NCI-H446 (cell line): ENCODE measurements around the gene CLEC1A.

Experiments
- DNase-seq, 2 experiments: peaks; one replicate each; lab custom pipeline; 2025; lab: John Stamatoyannopoulos, UW

Gene CLEC1A

DNA sequence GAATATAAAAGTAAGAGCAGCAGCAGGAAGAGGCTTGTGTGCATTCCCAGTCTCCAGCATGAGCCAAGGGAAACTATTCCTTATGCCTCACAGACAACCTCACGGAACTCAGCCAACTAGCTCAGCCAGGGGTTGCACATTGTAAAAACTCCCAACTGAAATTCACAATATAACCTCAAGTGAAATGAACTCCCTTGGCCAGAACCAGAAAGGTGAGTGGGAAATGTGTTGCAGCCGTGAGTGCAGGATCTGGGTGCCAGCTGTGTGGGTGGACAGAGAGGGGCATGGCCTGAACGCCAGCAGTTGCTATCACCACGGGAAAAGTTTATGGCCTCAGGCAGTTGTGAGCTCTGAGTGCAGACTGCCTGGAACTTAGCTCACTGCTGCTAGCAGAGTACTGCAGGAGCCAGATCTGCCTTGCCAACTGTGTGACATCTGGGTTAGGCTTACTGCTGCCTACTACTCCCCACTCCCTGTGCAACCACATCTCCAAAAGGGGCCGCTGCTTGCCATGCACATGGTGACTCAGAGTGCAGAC lies 2.3 kb upstream of the CLEC1A start:
- DNase-seq, result no peak

DNA sequence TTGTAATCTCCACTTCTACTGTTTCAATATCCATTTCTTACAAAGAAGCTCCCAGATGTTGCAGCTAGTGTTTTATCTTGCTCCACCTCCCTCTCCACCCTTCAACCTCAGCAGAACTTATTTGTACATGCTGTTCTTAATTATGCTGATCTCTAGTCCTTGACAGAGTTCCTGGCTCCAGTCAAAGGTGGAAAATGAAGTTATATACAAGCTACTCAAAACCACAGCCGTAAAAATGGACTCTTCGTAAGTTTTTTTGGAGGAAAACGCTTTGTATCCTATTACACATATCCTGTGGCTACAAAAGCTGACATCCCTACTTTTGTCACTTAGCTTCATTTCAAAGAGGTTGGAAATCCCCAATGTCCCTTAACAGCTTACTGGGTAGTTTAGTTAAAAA lies 1.3 kb downstream of the CLEC1A start:
- DNase-seq, result no peak

DNA sequence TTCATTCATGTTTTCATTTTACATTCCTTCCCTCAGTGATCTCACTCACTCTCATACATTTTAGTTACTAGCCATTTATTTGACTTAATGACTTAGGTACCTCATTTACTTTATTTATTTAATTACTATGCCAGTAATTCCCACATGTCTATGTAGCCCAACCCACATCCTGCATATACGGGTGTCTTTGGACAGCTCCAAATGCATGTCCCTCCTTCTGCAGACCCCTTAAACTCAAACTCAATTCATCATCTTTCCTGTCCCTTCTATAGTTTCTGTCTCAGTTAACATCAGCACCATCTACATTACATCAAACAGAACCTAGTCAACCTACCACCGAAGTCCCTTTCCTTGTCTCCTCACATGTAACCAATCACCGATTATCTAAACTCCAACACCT lies 2.8 kb downstream of the CLEC1A start:
- no peak for DNase-seq

DNA sequence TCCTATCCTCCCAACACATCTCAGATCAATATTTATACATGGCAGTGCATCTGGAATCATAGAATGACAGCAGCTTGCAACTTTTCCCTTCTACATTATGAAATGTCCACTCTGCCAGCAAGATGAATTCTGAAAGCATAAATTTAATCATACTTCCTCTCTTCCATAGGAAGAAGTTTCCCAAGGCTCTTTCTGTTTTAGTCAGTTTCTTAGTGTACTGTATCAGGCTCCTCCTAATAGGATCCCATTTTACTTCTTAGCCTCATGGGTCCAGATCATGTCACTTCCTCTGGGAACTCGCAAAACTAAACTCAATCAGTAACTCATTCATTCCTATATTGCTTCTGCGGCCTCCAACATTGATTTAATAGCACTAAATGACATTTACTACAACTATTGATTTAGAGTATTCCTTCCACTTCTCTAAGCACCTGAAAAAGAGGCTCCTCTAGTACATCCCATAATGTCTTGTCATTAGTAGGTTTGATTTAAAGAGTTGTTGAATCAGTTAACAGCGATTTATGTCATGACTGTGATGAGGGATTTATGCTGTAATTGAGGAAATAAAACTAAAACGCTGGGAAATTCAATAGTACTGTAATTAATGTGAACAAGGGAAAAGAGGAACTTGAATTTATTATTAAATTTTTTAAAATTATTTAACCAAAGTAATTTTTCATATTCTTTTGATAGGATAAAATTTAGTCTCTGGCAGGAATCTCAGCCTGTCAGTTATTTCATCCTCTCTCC lies 4.0 kb downstream of the CLEC1A start:
- DNase-seq, result no peak

DNA sequence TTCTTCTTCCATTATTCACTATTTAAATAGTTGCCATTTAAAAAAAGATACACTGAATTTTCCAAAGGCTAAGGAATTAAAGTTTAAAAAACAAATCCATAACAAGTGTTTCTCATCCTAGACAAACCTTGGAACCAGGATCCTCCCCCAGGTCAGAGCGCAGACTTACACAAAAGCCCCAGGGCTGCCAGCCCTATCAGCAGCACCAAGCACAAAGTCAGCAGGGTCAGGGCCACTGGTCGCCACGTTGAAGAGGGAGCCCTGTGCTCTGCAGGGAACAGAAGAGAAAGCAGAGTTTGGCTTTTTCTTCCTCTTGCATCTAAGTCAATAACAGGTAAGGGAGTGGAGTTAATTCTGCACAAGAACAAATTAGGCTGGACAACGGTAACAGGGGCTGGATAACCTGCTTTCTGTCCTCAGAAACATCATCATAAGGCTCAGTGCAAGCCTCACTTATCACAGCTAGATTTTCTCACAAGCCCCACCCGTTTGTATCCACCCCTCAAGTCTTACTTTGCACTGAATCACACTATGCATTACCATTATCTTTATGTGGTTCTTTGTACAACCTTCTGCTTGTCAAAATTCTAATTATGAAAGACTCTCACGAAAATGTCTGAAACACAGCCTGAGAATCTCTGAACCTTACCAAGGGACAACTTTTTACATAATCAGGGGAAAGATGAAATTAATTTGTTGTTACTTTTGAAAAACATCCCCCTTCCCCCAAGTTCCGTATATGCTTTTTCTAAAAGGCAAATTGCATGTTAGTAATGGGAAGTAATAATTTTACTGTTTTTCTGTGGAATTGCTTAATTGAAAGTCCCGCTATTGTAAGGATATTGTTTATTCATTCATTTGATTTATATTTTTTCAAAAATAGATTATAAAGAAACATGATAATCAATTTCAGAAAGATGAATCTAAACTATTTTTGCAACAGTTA lies 9.6 kb downstream of the CLEC1A start:
- DNase-seq, result no peak

DNA sequence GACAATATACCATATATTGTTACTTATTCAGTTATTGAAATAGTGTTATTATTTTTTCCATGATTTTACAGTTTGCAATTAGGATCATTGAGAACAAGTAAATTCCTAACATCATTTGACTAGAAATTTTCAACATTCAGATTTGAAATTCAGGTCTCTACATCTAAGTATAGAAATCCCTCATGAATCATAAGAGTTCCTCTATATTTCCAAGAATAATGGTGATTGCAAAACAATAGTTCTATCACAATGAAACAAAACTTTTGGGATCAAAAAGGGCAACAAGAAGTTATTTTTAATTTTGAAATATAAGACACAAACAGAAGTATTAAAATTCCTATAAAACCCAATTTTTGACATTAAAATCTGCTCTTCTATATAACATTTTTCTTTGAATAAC lies 10.8 kb downstream of the CLEC1A start:
- no peak for DNase-seq

DNA sequence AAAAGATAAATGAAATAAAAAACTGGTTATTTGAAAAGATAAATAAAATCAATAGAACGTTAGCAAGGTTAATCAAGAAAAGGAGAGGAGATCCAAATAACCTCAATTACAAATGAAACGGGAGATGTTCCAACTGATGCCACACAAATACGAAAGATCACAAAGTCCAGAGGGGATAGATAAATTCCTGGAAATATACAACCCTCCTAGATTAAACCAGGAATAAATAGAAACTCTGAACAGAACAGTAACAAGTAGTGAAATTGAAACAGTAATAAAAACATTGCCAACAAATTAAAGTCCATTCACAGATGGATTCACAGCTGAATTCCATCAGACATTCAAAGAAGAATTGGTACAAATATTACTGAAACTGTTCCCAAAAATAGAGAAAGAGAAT lies 12.4 kb downstream of the CLEC1A start:
- DNase-seq, result no peak

DNA sequence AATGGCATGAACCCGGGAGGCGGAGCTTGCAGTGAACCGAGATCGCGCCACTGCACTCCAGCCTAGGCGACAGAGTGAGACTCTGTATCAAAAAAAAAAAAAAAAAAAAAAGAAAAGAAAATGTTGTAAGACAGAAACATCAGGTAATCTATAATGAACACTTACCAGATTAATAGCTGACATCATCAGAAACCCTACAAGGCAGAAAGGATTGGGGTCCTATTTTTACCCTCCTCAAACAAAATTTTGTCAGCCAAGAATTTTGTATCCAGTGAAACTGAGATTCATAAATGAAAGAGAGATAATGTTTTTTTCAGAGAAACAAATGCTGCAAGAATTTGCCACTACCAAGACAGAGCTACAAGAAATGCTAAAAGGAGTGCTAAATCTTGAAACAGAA lies 14.1 kb downstream of the CLEC1A start:
- DNase-seq, result no peak

DNA sequence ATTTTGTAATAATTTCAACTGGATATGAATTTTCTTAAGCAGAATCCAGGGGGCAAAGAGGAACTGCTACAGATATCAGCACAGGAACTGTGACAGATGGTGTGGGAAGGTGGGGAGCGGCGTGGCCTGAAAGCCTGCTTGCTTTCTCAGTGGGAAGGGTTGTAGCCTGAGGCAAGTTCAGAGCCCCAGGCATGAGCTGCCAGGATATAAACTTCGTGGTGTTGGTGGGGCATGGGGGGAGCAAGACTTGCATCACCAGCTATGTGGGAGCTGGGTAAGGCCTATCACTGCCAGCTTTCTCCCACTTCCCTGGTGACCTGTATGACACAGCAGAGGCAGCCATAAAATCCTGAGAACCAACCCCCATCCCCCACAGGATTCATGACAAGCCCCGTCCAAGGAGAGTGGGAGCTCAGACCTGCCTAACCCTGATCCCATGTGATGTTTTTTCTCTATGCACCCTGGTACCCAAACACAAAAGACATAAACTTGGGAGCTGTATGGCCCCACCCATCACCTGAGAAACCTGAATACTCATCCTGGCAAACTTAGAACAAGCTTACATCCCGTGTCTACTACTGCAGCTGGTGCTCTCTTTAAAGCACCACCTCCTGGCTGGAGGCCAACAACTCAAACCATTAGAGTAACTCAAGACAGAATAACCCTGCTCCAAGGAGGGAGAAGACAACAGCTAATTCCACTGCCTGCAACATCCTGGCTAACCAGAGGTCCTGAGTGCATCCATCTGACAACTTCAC lies 16.5 kb downstream of the CLEC1A start:
- DNase-seq, result no peak

DNA sequence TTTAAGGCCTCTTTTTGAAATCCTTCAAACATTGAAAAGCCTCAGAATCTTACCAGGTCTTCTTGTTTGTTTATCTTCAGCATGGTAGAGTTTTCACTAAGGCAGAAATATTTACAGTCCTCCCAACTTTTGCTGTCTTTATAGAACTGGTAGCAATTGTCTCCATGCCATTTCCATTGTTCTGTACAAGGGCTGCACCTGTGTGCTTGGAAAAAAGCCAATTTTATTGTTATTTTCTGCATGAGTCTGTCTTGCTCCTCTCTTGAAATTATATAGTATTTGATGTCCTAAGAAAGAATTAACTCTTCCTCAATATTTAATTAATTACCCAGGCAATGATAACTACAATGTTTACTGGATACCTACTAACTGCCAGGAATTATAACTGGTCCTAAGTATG lies 23.3 kb downstream of the CLEC1A start:
- no peak for DNase-seq

DNA sequence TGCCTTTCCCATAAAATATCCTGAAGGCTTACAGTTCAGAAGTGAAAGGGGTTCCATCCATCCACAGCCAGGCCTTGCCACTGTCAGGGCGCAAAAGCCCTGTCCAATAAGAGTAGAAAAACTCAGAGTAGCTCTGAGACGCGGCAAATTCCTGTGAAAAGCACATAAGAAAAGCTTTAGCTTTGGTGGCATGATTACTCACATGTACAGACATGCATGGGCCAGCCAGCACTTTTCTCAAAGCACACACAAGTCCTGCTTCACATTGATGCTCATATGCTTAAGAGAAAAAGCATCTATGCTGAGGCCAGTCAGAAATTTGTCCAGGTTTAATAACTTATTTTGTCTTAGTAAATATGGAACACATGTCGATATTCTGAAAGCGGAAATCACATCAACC lies 25.5 kb downstream of the CLEC1A start:
- no peak for DNase-seq

DNA sequence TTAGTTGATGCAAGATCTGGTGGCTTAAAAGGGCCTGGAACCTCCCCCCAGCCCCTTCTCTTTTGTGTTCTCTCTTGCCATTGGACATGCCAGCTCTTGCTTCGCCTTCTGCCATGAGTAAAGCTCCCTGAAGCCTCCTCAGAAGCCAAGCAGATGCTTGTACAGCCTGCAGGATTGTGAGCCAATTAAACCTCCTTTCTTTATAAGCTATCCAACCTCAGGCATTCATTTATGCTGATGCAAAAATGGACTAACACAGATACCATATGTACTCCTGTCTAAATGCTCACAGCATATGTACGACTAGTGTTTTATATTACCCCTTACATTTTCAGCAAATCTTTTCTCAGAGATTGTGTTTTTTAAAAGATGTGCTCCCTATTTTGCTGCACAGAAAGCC lies 26.7 kb downstream of the CLEC1A start:
- no peak for DNase-seq

DNA sequence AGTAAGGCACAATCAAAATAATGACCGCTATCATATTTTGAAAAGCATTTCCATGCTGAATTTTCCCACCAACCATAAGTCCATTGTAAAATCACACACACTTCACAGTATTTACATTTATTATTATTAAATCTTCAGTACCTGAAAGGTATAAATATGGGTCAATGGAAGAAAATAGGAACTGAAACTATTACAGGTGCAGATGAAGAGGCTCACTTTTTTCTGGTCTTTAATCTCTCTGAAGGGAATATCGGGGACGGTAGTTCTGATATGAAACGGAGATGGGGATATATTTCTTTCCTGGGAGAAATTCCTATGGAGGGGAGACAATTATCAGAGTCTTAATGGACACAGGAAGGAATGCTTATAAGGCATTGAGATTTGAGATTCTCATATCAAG lies 28.4 kb downstream of the CLEC1A start:
- no peak for DNase-seq

DNA sequence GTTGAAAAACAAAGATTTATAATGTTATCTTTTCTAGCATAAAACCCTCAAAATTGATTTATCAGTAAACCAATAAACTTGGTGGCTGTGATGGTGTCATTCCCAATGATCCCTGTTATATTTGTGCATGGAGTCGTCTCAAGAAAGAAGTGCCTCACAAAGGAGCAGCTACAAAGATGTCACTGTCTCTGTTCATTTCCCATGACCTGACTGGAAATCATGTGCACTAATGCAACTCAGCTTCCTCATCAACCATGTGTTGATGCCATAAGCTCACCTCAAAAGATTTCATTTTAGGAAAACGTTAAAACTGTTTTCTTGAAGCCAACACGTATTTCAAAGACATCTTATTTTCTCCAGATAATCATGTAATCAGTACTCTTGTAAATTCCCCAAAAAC lies 28.8 kb downstream of the CLEC1A start:
- no peak for DNase-seq

DNA sequence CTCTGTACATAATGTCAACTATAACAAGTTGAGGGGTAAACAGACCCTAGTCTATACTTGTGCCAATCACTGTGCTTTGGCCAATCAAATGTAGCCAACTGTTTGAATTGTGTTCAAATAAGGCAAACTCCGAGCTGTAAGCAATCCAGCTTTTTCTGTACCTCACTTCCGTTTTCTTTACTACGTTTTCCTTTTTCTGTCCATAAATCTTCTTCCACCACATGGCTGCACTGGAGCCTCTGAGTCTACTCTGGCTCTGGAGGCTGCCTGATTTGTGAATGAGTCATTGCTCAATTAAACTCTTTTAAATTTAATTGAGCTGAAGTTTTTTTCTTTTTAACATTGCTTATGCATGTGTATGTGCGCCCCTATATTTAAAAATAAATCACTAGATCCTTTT lies 29.7 kb downstream of the CLEC1A start:
- no peak for DNase-seq

DNA sequence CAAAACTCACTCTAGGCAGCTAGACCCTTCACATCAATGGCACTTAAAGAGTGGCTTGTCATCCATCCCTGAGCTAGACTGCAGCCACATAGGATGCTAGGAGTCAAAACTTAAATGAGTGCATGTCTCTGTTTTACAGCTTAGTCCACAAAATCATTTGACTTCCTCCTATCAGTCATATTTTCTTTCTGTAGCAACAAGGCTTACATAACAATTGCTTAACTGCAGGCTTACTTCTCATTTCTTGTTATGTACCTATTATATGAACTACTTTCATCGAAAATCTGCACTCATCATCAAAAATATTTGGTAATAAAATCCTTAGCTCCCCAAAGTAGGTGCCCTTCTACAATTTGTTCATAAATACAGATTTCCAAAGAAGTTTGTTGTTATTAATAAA lies 30.1 kb downstream of the CLEC1A start:
- no peak for DNase-seq

DNA sequence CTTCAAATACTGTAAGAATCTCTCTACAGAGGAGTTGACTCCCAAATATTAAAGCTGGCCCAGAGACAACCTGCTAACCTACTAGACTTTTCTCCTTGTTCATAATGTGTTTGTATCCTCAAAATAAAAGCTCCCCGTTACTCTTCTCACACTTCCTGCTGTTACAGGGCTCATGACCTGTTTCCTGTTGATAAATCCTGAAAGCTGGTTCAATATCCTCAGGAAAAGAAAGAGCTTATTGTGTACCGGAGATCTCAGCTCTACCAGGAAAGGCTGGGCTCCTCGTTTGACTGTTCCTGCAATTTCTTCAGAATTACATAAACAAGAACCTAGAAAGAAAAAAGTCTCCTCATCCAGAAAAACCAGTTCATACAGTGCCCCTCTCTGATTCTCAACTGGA lies 30.8 kb downstream of the CLEC1A start:
- no peak for DNase-seq

DNA sequence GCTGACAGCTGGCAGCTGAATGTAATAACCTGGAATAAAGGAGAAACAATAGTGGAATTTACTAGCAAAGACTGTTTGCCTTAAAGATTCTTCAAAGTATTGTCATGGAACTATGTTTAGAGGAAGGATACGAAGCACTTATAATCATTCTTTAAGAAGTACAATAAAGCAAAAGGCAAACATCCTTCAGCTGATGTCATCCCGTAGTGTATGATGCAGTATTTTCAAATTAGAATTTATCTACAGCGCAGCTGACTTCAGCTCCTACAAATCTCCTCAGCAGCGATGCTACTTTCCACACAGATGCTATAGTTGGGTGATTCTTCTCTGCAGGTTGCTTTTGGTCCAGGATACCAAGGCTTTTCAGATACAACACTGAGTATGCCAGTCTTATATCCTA lies 31.5 kb downstream of the CLEC1A start:
- no peak for DNase-seq

DNA sequence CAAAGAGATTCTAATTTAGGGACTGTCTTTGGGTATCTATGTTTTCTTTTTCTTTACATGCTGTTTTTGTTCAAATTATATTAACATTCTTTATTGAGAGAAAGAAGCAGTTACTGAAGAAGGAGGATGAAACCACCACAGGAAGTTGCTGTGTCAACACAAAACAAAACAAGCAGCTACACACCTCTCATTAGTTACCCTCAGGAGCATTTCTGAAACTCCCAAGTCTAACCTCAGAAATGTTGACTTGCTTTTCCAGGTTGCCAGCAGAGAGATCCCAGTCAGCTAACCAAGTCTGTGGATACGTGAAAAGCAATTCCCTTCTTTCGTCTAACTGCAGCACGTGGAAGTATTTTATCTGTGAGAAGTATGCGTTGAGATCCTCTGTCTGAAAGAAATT lies 33.5 kb downstream of the CLEC1A start:
- no peak for DNase-seq

DNA sequence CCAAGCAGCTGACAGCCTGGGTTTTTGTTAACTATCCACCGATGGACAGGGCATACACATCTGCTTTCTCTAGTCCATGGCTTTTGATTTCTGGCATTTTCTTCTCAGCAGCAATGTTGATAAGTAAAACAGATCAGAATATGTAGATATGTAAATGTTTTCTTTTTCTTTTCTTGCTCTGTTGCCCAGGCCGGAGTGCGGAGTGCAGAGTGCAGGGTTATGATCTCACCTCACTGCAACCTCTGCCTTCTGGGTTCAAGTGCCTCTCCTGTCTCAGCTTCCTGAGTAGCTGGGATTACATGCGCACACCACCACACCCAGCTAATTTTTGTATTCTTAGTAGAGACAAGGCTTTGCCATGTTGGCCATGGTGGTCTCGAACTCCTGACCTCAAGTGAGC lies 40.4 kb downstream of the CLEC1A start:
- no peak for DNase-seq

DNA sequence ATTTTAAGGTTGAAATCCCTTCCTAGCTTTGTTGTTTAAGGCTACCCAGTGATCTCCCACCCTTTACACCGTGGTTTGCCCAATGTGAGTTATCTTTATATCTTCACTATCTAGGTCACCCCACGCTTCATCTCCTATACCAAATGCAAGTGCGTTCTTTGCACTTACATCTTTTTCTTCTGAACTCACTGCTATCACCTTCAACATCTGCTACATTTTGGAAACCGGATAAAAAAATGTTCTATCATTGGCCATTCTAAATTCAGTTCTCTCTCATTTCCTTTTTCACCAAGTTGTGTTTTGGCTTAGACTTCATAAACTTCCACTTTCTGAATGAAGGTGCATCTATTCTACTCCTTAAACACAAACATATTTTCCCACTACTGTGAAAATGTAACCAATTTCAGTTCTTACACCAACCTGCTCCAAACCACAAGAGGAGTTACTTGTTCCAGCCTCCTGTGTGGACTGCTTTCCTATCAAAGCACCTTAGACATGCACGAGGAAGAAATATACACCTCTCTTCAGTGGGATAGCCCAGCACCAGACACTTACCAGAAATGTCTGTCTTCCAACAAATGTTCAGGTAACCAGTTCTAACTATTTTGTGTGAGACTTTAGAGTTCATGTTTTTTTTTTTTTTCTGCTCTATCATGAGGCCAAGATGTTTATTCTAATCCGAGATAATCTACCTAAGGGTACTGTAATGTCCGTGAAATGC lies 46.4 kb downstream of the CLEC1A start:
- no peak for DNase-seq

DNA sequence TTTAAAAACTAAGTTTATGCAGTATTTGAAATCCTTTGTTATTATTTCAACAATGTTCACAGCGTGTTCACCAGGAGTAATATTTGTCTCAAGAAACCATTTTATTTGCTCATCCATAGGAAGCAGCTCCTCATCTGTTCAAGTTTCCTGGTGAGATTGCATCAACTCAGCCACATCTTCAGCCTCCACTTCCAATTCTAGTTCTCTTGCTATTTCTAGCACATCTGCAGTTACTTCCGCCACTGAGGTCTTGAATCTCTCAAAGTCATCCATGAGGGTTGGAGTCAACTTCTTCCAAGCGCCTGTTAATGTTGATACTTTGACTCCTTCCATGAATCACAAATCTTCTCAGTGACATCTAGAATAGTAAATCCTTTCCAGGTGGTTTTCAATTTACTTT lies 50.3 kb downstream of the CLEC1A start:
- no peak for DNase-seq
